SK-N-SH (cell line): ENCODE data around the gene CLMN. TPM values are rescaled to one million over a fixed set of nuclear protein-coding genes. Genes with fewer than 3 reads are reported as not detected.

ENCODE experiments used
- CTCF ChIA-PET: fragments of 300-600, 350-600 bp; formaldehyde crosslinking; extraction: SDS; loops from one replicate; lab custom pipeline; 2021; lab: Yijun Ruan, JAX
- POLR2A ChIA-PET: fragments of 350-600 bp; sonication (Branson Sonifier 250); formaldehyde crosslinking; extraction: SDS; loops from one replicate; lab custom pipeline; 2020; ENCODE audit warnings: antibody characterized with exemption, inconsistent platforms; lab: Yijun Ruan, JAX
- DNase-seq: peaks from one replicate; pipeline ENCODE4 v3.0.0; 2012
- H2AFZ ChIP-seq: fragments of 200-600 bp; sonication (generic); 2 replicates; pipeline ENCODE4 v1.8.1; 2016; ENCODE audit warnings: antibody characterized with exemption, mild to moderate bottlenecking, low read depth
- H3F3A ChIP-seq: fragments of 200-600 bp; sonication (generic); replicated peaks from 2 replicates; pipeline ENCODE3; 2016; ENCODE audit warnings: antibody characterized with exemption, mild to moderate bottlenecking; ENCODE audit not compliant: insufficient read depth
- H3K27ac ChIP-seq, 2 experiments: fragments of 200-500 bp in 1 of 2; fragments of 200-600 bp in 1 of 2; sonication (Bioruptor generic) in 1 of 2; sonication (generic), shearing (Covaris generic) in 1 of 2; 2 replicates each; pipeline versions ENCODE4 v1.5.1 to v1.6.1; 2014 to 2016; ENCODE audit warnings: low read depth in 2 of 2, inconsistent platforms in 1 of 2, low read length in 1 of 2, mild to moderate bottlenecking in 1 of 2, mixed read lengths in 1 of 2
- H3K27me3 ChIP-seq: fragments of 200-600 bp; sonication (generic), shearing (Covaris generic); 2 replicates; pipeline ENCODE4 v1.6.1; 2016; ENCODE audit warnings: mixed run types; ENCODE audit not compliant: insufficient read depth
- H3K36me3 ChIP-seq, 2 experiments: fragments of 200-500 bp in 1 of 2; fragments of 200-600 bp in 1 of 2; sonication (Bioruptor generic) in 1 of 2; sonication (generic) in 1 of 2; replicated peaks in 1 of 2; 2 replicates each; pipeline versions ENCODE3 to v1.5.1; 2014 to 2016; ENCODE audit warnings: low read length in 1 of 2, mild to moderate bottlenecking in 1 of 2; ENCODE audit not compliant: insufficient read depth in 2 of 2, control insufficient read depth in 1 of 2
- H3K4me1 ChIP-seq, 2 experiments: fragments of 200-500 bp in 1 of 2; fragments of 200-600 bp in 1 of 2; sonication (Bioruptor generic) in 1 of 2; sonication (generic), shearing (Covaris generic) in 1 of 2; 2 replicates each; pipeline versions ENCODE4 v1.5.1 to v1.6.1; 2014 to 2016; ENCODE audit warnings: low read depth in 1 of 2, low read length in 1 of 2, mixed run types in 1 of 2; ENCODE audit not compliant: insufficient read depth in 2 of 2, control insufficient read depth in 1 of 2
- H3K4me2 ChIP-seq: fragments of 200-600 bp; sonication (generic), shearing (Covaris generic); 2 replicates; pipeline ENCODE4 v1.6.1; 2017; ENCODE audit warnings: mixed run types
- H3K4me3 ChIP-seq, 2 experiments: fragments of 200-500 bp in 1 of 2; fragments of 200-600 bp in 1 of 2; sonication (Bioruptor generic) in 1 of 2; sonication (generic), shearing (Covaris generic) in 1 of 2; 2 replicates each; pipeline versions ENCODE4 v1.5.1 to v1.8.1; 2014 to 2016; ENCODE audit warnings: low read depth in 2 of 2, inconsistent platforms in 1 of 2, low read length in 1 of 2, mild to moderate bottlenecking in 1 of 2, mixed read lengths in 1 of 2, moderate library complexity in 1 of 2
- H3K79me2 ChIP-seq: fragments of 200-600 bp; sonication (generic); 2 replicates; pipeline ENCODE4 v1.8.1; 2017; ENCODE audit warnings: mild to moderate bottlenecking; ENCODE audit not compliant: insufficient read depth
- H3K9ac ChIP-seq: fragments of 200-600 bp; sonication (generic); 2 replicates; pipeline ENCODE4 v1.6.1; 2017; ENCODE audit warnings: mixed run types
- H3K9me2 ChIP-seq: fragments of 200-600 bp; sonication (generic); 2 replicates; pipeline ENCODE4 v1.6.1; 2017; ENCODE audit warnings: mixed run types
- H3K9me3 ChIP-seq: fragments of 200-600 bp; sonication (generic); 2 replicates; pipeline ENCODE4 v1.6.1; 2017; ENCODE audit warnings: mixed run types, mild to moderate bottlenecking, moderate library complexity
- H4K20me1 ChIP-seq: fragments of 200-600 bp; sonication (generic); 2 replicates; pipeline ENCODE4 v1.6.1; 2017; ENCODE audit warnings: mild to moderate bottlenecking, mixed run types; ENCODE audit not compliant: insufficient read depth
- CHD2 ChIP-seq: fragments of 150-350 bp; IDR thresholded peaks from 2 replicates; pipeline ENCODE4 v1.6.1; 2018; ENCODE audit warnings: low read length; ENCODE audit not compliant: partially characterized antibody
- FOSL2 ChIP-seq: IDR thresholded peaks from 2 replicates; pipeline ENCODE4 v1.4.0; 2012; ENCODE audit warnings: low read depth, mild to moderate bottlenecking, moderate library complexity, borderline replicate concordance
- FOXJ3 ChIP-seq: sonication (generic); formaldehyde crosslinking; IDR thresholded peaks from 2 replicates; pipeline ENCODE4 v1.5.1; 2020; ENCODE audit warnings: mild to moderate bottlenecking, missing genetic modification reagents
- GATA2 ChIP-seq: sonication (generic); formaldehyde crosslinking; IDR thresholded peaks from 2 replicates; pipeline ENCODE4 v1.5.0; 2020; ENCODE audit warnings: mild to moderate bottlenecking, missing genetic modification reagents
- NFIC ChIP-seq: IDR thresholded peaks from 2 replicates; pipeline ENCODE4 v1.4.0; 2012; ENCODE audit warnings: borderline replicate concordance
- NRF1 ChIP-seq: IDR thresholded peaks from 2 replicates; pipeline ENCODE4 v1.6.1; 2012; ENCODE audit warnings: low read depth, mild to moderate bottlenecking, low read length
- POLR2AphosphoS5 ChIP-seq: IDR thresholded peaks from 2 replicates; pipeline ENCODE4 v1.6.1; 2012; ENCODE audit warnings: low read depth, low read length
- RAD21 ChIP-seq: IDR thresholded peaks from 2 replicates; pipeline ENCODE4 v1.6.1; 2012; ENCODE audit warnings: mild to moderate bottlenecking, low read length
- RCOR1 ChIP-seq: fragments of 150-350 bp; IDR thresholded peaks from 2 replicates; pipeline ENCODE4 v1.6.1; 2017; ENCODE audit warnings: antibody characterized with exemption, low read length
- REST ChIP-seq: IDR thresholded peaks from 2 replicates; pipeline ENCODE4 v1.6.1; 2012; ENCODE audit warnings: mild to moderate bottlenecking, low read depth, low read length, moderate library complexity
- RXRA ChIP-seq: IDR thresholded peaks from 2 replicates; pipeline ENCODE4 v1.4.0; 2012; ENCODE audit warnings: low read depth, mild to moderate bottlenecking, borderline replicate concordance
- SMC3 ChIP-seq: IDR thresholded peaks from 2 replicates; pipeline ENCODE4 v1.6.1; 2012; ENCODE audit warnings: low read depth, low read length, improper control_type of control experiment
- TAF1 ChIP-seq: IDR thresholded peaks from 2 replicates; pipeline ENCODE4 v1.6.1; 2012; ENCODE audit warnings: low read depth, mild to moderate bottlenecking, low read length, moderate library complexity, borderline replicate concordance
- TCF12 ChIP-seq: IDR thresholded peaks from 2 replicates; pipeline ENCODE4 v1.4.0; 2012
- TEAD4 ChIP-seq: IDR thresholded peaks from 2 replicates; pipeline ENCODE4 v1.4.0; 2012; ENCODE audit warnings: mild to moderate bottlenecking, borderline replicate concordance; ENCODE audit not compliant: insufficient read depth
- WGBS: methylation state at CpG from one replicate; pipeline ENCODE4 v1.1.6; 2017; ENCODE audit warnings: low lambda C conversion rate; 5-methylcytosine and 5-hydroxymethylcytosine counted together
- polyA plus RNA-seq, 3 experiments: library from polyadenylated mRNA; depleted of rRNA; stranded (reverse); fragments of >200 nt; gene quantifications; 2 replicates each; pipeline ENCODE4 v1.2.3, GENCODE V29; 2012
- TF ChIP-seq, protein P1 (sequence below): IDR thresholded peaks from 2 replicates; pipeline ENCODE4 v1.4.0; 2012; ENCODE audit warnings: low read depth, borderline replicate concordance
- TF ChIP-seq, protein P2 (sequence below): IDR thresholded peaks from 2 replicates; pipeline ENCODE4; 2012

CLMN gene
- polyA plus RNA-seq, 1 of the 3 experiments (the other 2 are of a cell fraction): 1.4 TPM

DNA sequence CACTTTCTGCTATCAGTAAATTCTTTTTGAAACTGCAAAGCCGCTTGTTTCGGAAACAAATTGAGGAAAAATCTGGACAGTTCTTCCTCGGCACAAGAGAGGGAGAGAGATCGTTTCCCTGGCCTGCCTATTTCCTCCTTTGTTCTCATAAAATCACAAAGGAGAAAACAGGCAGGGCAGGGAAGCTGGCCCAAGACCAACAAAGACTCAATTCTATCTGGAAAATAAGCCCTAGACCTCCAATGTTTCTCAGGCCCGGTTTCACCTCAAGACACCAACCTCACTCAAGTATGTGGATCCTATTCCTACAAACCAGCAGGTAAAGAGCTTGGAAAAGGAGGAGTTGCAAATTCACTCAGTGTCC is 181.9 kb downstream of the CLMN start:
- Histone ChIP-seq H3K9me2 (no peaks in the 10 kb centered on the region), H3K9me3 (no peaks in the 10 kb centered on the region)
- no peak for TF ChIP-seq TCF12
- no peak for TF ChIP-seq REST
- no peak for TF ChIP-seq SMC3
- TF ChIP-seq TAF1: no peak
- no peak for TF ChIP-seq POLR2AphosphoS5
- TF ChIP-seq RAD21: no peak
- TF ChIP-seq RCOR1: no peak
- no peak for TF ChIP-seq NFIC
- TF ChIP-seq, protein P1, sequence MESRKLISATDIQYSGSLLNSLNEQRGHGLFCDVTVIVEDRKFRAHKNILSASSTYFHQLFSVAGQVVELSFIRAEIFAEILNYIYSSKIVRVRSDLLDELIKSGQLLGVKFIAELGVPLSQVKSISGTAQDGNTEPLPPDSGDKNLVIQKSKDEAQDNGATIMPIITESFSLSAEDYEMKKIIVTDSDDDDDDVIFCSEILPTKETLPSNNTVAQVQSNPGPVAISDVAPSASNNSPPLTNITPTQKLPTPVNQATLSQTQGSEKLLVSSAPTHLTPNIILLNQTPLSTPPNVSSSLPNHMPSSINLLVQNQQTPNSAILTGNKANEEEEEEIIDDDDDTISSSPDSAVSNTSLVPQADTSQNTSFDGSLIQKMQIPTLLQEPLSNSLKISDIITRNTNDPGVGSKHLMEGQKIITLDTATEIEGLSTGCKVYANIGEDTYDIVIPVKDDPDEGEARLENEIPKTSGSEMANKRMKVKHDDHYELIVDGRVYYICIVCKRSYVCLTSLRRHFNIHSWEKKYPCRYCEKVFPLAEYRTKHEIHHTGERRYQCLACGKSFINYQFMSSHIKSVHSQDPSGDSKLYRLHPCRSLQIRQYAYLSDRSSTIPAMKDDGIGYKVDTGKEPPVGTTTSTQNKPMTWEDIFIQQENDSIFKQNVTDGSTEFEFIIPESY: no peak
- TF ChIP-seq TEAD4: no peak
- TF ChIP-seq FOXJ3: no peak
- TF ChIP-seq, protein P2, sequence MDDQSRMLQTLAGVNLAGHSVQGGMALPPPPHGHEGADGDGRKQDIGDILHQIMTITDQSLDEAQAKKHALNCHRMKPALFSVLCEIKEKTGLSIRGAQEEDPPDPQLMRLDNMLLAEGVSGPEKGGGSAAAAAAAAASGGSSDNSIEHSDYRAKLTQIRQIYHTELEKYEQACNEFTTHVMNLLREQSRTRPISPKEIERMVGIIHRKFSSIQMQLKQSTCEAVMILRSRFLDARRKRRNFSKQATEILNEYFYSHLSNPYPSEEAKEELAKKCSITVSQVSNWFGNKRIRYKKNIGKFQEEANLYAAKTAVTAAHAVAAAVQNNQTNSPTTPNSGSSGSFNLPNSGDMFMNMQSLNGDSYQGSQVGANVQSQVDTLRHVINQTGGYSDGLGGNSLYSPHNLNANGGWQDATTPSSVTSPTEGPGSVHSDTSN: no peak
- no peak for TF ChIP-seq FOSL2
- TF ChIP-seq RXRA: no peak
- TF ChIP-seq GATA2 (CRISPR knock-in tag): no peak
- TF ChIP-seq CHD2: no peak
- no peak for TF ChIP-seq NRF1
- TF ChIP-seq, all 33 proteins: peak for 0
- H3K4me1 ChIP-seq: peaks cover 3 to 30% of the 10 kb centered on the region in 2 experiments; a peak in 3 of 4 replicates
- POLR2A ChIA-PET: no interaction called here
- no peak overlapping the region for H3K9ac ChIP-seq
- peaks cover 11 to 22% of the 10 kb centered on the region in 2 experiments for H3K36me3 ChIP-seq
- CTCF ChIA-PET: interaction anchor here (0.5 to 1.7 kb wide), 3 partner anchors 15 to 293 kb away, joined by 3 to 5 read pairs (median 3); no protein-coding TSS in a partner anchor
- no peak overlapping the region for H3K27ac ChIP-seq
- no peak overlapping the region for H3K4me2 ChIP-seq
- 89% methylated on average over 5 of the region's 5 CpGs for WGBS
- no peak overlapping the region for H2AFZ ChIP-seq
- DNase-seq: no peak
- H3K27me3 ChIP-seq: no peaks in the 10 kb centered on the region
- peaks cover 36% of the 10 kb centered on the region for H4K20me1 ChIP-seq
- peaks cover 90% of the 10 kb centered on the region for H3K79me2 ChIP-seq
- peaks cover 11% of the 10 kb centered on the region for H3F3A ChIP-seq
- no peak overlapping the region for H3K4me3 ChIP-seq
